CD1c-positive myeloid dendritic cell (primary cell): ENCODE measurements around the gene ENTPD6.

Experiments used
- DNase-seq: peaks from one replicate; pipeline ENCODE4 v3.0.0-alpha.2; 2016; ENCODE audit errors: extremely low spot score

ENTPD6 gene

DNA sequence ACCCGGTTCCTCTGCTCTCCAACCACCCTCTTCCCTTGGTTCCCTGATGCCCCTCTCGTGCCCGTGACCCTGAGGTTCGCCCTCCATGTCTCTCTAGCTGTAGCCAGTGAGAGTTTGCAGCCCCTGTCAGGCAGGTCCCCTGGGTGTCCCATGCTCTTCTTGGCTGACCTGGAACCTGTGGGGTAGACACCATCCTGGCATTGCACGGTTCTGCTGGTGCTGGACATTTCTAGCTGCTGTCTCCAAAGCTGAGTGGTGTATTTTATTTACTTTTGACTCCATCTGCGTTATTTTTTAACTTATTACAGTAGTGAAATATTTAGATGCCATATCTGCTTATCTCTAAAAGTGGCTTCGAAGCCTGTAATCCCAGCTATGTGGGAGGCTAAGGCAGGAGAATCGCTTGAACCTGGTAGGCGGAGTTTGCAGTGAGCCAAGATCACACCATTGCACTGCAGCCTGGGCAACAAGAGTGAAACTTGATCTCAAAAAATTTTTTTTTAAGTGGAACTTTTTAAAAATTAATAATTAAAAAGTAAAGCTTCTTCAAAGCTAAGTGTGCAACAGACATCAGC is 12.5 kb downstream of the ENTPD6 start:
- no peak for DNase-seq

DNA sequence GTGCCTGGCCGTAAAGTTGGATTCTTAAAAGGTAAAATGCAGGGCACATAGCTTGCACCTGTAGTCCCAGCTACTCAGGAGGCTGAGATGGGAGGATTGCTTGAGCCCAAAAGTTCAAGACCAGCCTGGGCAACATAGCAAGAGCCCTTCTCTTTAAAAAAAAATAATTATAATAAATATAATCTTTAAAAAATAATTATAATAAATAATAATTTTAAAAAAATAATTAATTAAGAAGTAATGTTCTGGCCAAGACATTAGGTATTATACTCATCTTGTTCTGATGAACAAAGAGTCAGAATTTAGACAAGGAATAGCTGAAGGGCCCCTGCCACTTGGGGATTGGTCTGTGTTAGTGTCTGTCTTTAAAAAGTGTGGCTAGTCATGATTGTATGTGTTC is 13.9 kb downstream of the ENTPD6 start:
- no peak for DNase-seq

DNA sequence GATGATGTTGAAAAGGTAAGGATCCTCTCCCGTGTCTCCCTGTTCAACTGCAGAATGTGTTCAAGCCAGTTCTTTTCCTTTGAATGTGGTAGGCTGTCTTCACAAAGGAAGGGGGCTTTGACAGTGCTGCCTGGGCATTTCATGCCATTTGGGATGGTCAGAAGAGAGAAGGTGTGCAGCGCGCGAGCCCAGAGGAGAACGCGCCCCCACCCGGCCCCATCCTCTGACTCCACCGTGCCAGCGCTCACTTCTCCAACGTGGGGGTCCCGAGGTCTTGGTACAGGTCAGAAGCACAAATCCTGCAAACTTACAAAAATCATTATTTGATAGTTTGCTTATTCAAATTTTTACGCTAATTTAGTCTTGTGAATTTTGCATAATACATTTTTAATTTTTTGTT is 14.4 kb downstream of the ENTPD6 start:
- no peak for DNase-seq

DNA sequence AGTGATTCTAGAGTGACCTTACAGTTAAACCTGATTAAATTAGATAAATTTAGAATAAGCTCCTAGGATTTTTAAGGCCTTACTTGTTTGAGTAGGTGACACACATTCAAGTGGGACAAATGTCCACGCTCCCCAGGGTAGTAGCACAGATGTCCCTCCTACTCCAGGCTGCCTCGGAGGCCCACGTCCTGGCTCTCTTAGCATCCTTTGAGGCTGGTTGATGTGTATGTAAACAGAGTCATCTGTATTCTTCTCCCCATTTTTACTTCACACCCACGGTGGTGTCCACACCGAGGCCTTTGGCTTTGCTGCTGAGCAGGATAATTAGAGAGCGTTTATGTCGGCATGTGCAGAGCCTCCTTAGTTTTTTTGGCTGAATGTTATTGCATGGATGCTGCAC is 15.8 kb downstream of the ENTPD6 start:
- DNase-seq = no peak

- DNase-seq = no peak
These were observed 16.7 kb downstream of the ENTPD6 start for GRCh38 chr20:25212242-25212641.

DNA sequence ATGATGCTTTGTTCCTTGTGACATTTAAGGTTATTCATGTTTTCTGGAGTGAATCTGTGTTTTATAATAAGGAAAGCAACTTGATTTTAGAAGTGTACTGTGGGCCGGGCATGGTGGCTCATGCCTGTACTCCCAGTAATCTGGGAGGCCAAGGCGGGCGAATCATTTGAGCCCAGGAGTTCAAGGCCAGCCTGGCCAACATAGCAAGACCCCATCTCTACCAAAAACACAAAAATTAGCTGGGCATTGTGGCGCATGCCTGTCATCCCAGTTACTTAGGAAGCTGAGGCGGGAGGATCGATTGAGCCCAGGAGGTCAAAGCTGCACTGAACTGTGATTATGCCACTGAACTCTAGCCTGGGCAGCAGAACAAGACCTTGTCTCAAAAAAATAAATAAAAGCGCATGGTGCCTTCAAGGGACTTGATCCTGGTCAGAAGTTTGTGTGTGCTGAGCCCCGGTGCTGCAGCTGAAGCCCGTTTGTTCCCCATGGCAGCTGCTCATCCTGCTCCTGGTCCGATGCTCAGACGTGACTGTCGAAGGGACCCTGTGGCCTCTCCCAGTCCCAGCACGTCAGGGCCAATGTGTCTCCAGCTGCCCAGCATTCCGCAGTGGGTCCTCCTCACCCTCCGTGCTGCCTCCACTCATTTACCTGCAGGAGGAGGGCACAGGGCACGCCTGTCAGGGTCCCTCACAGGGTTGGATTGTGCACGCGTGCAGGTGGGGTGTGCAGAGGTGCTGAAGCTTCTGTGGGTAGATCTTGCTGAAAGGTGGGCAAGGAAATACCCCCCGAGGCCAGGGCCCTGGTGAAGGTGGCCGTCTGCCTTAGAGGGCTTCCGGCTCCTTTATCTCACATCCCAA is 18.3 kb downstream of the ENTPD6 start:
- no peak for DNase-seq

DNA sequence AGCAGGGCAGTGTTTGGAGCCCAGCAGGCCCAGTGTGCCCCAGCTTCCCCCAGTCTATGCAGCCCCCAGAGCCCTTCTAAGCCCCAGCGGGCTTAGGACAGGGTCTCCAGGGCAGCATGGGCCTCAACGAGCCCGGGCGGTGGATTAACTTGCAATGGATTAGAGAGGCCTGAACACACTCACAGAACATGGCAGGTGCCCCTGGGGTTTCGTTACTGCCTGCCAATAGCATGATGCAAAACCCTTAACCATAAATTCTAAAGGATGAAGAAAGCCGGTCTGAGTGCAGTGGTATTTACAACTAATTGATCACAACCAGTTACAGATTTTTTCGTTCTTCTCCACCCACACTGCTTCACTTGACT is 18.9 kb downstream of the ENTPD6 start:
- no peak for DNase-seq

DNA sequence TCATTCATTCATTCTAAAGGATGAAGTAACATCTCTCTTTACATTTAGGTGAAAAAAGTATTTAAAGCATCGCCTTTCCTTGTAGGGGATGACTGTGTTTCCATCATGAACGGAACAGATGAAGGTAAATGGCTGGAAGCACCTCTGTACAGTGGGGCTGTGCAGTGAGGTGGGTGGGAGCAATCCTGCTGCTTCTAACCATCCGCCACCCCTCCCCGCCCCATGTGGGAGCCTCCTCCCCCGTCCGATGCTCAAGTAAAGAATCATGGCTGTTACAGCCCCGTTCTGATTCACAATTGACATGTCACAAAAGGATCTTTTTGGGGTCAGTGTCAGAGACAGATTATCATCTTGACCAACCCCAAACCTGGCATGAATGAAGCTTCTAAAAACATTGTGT is 19.3 kb downstream of the ENTPD6 start:
- DNase-seq = no peak

DNA sequence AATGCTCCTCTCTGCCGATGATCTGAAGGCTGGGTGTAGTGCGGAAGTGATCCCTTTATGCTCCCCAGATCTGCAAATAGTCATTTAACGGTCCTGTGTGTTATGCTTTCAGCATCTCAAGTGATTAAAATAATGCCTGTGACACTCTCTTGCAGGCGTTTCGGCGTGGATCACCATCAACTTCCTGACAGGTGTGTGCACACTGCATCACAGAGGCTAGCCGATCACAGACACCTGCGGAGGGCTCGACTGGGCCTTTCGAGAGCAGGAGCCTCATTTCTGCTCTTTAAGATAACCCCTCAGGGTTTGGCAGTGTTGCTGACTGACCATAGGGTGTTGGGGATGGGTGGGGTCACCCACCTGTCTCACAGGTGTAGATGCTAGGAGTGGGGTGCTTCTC is 20.0 kb downstream of the ENTPD6 start:
- DNase-seq = no peak

DNA sequence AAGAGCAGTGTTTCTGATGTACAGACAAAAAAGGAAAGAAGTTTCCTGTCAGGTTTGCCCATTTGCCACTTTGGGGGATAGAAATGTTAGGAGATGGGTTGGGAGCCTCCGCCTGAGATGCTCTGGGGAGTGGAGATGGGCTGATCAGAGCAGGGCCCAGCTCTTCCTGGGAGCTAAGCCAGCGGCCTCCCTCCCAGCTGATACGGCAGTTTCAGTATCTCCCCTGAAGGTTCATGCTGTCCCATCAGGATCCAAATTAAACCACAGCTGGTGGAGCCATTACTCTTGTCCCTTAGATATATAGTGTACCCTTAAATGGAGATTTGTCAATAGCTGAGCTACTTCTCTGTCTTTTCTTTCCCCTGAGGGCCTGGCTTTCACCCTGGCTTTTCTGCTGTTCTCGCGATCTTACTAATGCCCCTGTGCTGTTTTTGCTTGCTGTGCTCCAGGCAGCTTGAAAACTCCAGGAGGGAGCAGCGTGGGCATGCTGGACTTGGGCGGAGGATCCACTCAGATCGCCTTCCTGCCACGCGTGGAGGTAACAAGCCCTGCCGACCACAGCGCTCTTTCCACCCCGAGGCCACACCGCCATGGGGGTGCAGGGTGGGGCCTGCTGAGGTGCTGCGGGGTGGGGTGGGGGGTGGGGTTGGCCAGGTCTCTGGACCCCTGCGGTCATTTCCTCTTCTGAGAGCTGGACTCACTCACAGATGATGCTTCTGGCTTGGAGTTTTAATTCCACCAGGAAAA is 20.9 kb downstream of the ENTPD6 start:
- DNase-seq = no peak

GRCh38 chr20:25217161-25218108 is 21.9 kb downstream of the ENTPD6 start:
- no peak for DNase-seq

- DNase-seq = no peak
These were observed 22.6 kb downstream of the ENTPD6 start for GRCh38 chr20:25218109-25218486.

DNA sequence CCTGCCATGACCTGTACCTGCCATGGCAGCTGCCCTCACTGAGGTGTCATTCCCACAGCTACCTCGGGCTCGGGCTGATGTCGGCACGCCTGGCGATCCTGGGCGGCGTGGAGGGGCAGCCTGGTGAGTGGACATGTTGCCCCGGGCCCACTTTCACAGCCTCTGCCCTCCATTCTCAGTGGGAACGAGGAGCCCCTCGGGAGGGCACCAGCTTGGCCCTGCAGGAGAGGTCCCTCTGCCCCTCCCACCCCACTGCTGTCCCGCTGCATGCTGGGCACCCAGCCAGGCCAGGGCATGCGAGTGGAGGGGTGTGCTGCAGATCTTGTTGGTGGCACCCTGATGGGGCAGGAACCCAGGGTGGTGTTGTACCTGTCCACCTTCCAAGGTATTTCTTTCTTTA is 23.0 kb downstream of the ENTPD6 start:
- no peak for DNase-seq

GRCh38 chr20:25219365-25219764 is 23.9 kb downstream of the ENTPD6 start:
- DNase-seq = no peak

- no peak for DNase-seq
These were observed 24.7 kb downstream of the ENTPD6 start for GRCh38 chr20:25220021-25220730.

DNA sequence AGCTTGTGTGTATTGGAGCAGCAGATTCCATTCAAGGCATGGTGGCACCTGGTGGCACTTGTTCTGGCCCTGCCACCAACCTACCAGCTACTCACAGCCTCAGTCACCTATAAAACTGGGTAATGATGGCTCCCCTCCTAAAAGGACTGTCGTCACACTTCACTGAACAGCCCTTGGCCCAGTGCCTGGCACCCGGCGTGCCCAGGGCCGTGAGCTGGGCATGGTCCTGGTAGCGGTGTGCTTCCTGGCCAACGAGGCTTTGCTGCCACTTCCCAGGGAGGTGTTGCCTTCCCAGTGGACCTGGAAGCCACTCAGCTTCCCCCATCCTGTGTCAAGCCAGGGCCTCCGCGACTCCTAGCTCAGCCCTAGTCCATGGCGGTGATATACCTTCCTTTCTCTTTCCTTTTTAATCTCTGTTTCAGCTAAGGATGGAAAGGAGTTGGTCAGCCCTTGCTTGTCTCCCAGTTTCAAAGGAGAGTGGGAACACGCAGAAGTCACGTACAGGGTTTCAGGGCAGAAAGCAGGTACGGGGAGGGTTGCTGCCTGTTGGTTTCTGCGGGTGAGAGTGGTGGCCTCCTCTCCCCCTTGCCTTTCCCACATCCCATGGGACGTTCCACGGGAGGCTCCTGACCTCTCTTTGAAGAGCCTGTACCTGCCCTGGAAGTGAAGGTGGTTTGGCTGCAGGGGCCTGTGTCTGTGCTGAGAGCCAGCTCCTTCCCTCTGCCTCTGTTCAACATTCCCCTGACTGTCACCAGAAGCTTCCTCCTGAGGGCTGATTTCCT is 25.5 kb downstream of the ENTPD6 start:
- DNase-seq = no peak

- DNase-seq = no peak
These were observed 26.3 kb downstream of the ENTPD6 start for GRCh38 chr20:25221592-25222460.

DNA sequence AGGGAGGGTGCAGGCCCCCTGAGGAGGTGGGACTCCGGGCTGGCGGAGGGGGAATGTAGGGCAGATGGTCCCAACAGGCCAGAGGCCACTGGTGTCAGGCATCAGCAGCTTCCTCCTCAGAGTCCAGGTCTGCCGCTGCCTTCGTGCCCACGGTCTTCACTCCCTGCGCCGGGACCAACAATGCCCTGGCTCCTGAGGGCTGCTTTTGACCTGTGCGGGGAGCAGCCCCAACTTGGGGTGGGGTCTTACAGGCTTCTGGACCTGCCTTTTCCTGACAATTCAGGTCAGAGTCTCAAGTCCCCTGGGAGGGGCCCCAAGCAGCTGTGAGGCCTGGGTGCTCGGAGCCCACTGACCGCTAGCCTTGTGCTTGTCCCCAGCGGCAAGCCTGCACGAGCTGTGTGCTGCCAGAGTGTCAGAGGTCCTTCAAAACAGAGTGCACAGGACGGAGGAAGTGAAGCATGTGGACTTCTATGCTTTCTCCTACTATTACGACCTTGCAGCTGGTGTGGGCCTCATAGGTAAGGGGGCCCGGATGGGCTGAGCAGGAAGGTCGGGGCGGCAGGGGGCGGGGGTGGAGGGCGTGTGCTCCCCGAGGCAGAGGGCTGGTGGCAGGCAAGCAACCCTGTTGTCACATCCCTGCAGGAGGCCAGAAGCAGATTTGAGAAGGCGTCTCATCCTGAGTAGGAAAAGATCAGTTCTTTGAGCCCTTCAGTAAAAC is 27.1 kb downstream of the ENTPD6 start:
- no peak for DNase-seq

- DNase-seq = no peak
These were observed 27.7 kb downstream of the ENTPD6 start for GRCh38 chr20:25223179-25223661.
